HG02885 (cell line): ENCODE results near the gene SVOP.
"Not testable (repeated sequence)": the region's sequence is repeated elsewhere in the genome, so short reads cannot be mapped to it uniquely, and the experiment has no call there.

Experiments
- ATAC-seq: cut with Tn5 transposase; IDR thresholded peaks from one replicate; pipeline ENCODE4 v1.9.1; 2021; ENCODE audit warnings: mild to moderate bottlenecking; ENCODE audit not compliant: unreplicated experiment, poor library complexity

Gene SVOP

DNA sequence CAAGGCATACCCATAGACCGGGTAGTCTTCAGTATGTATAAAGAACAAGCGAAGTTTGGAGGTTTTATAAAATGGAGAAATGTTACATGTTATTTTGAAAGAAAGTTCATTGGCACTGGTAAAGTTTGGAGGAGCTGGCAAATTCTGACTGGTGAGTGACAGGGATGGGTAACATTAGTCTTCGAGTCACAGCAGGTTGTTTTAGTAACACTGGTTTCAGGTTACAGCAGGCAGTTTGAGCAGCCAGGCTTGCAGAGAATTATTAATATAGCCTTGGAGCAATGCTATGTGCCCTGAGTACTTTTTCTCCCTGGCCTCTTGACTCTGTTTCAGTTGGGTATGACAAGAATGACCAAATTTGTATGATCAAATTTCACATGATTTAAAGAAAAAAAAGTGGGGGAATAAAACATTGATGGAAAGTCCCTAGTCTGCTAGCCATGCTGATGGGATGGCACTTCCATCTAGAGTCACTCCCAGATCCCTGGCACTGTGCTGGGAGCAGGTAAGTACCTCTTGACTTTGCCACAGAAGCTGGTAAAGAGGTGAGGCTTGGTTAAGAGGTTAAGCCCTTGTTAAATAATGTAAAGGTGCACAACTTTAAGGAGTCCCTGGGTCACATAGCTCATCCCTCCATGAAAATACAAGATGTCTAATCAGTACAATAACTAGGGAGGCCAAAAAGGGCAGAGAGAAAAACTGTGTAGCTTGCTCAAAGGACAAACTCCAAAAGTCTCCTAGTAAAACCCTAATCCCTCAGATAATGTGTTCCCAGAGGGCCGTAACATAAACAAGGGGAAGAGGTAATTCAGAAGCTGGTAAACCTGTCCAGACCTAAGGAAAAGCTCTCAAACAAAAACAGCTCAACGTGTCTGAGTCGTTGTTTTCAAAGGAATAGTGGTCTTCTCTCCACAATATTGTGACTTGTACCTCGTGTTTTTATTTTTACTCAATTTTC lies 12.7 kb upstream of the SVOP start:
- ATAC-seq, result no peak

- ATAC-seq, result no peak
Measured at GRCh38 chr12:109029411-109029810, 8.5 kb upstream of the SVOP start.

DNA sequence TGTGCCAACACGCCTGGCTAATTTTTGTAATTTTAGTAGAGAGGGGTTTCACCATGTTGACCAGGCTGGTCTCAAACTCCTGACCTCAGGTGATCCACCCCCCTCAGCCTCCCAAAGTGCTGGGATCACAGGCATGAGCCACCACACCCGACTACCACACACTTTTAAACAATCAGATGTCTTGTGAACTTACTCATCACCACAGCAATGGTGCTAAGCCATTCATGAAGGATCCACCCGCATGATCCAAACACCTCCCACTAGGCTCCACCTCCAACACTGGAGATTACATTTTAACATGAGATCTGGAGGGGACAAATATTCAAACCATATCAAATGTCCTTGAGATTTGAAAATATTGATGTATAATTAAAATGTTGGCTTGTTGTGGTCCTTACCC lies 7.8 kb upstream of the SVOP start:
- ATAC-seq, result not testable (repeated sequence)

DNA sequence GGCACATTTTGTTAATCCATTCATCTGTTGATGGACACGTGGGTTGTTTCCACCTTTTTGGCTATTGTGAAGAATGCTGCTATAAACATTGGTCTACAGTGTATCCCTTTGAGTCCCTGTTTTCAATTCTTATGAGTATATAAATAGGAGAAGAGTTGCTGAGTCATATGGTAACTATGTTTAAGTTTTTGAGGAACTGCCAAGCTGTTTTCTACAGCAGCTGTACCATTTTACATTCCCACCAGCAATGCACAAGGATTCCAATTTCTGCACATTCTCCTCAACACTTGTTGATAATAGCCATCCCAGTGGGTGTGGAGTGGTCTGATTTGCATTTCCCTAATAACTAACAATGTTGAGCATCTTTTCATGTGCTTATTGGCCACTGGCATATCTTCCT lies 6.9 kb upstream of the SVOP start:
- ATAC-seq, result no peak

- ATAC-seq, result no peak
Measured at GRCh38 chr12:109020146-109020795, 597 bp downstream of the SVOP start.

GRCh38 chr12:109018296-109018695 lies 2.6 kb downstream of the SVOP start:
- ATAC-seq, result no peak

DNA sequence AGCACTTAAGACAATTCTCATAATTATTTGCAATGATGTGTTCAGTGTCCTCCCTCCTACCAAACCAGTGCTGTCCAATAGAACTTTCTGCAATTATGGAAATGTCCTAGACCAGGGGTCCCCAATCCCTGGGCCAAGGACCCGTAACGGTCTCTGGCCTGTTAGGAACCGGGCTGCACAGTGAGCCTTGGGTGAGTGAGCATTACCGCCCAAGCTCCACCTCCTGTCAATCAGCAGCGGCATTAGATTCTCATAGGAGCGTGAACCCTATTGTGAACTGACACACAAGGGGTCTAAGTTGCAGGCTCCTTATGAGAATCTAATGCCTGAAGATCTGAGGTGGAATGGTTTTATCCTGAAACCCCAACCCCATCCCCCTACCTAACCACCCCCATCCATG lies 3.9 kb downstream of the SVOP start:
- no peak for ATAC-seq

DNA sequence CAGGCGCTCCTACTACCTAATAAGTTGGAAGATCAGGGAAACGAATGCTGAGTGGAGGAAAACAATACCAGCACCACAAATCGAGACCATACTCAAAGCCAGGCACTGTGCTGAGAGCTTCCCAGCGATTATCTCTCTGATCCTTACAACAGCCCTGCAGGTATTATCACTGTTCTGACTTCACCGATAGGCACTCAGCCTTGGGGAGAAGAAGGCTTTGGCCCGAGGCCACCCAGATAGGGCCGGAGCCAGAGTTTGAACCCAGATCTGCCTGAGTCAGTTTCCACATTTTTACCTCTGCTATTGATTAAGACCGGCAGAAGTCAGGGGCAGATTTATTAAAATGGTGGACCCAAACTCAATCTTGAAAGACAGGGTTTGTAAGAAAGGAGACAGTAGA lies 4.9 kb downstream of the SVOP start:
- no peak for ATAC-seq

DNA sequence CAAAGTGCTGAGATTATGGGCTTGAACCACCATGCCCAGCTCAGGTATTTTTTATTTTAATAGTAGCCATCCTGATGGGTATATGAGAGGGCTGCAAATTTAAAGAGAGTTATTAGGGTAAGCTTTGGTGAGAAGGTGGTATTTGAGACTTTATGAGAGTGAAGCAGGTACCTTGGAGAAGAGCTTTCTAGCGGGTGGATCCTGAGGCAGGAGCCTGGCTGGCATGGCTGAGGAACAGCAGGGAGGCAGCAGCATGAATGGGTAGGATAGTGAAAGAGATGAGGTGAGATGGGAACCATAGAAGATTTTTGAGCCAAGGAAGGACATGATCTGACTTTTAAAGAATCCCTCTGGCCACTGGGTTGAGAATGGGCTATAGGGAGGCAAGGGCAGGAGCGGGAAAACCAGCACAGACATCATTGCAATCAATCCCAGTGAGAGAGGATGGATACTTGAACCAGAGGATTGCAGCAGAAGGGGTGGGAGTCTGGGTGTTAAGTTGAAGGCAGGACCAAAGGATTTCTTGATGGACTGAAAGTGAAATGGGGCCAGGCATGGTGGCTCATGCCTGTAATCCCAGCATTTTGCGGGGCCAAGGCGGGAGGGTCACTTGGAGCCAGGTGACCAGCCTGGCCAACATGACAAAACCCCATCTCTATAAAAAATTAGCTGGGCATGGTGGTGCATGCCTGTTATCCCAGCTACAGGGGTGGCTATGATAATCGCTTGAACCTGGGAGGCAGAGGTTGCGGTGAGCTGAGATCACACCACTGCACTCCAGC lies 5.7 kb downstream of the SVOP start:
- no peak for ATAC-seq

DNA sequence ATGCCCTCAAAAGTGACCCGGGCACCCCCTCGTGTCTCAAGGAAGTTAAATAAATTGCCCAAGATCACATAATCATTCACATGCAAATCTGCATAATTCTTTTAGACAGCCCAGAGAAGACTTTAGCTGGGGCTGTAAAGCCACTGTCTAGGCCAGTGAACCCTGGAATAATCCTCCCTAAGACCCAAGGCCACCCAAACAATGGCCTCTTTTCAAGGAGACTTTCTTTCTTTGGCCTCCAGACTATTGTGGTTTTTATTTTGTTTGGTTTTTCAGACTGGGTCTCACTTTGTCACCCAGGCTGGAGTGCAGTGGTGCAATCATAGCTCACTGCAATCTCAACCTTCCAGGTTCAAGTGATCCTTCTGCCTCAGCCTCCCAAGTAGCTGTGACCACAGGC lies 10.6 kb downstream of the SVOP start:
- no peak for ATAC-seq

- ATAC-seq, result no peak
Measured at GRCh38 chr12:109009766-109010165, 11.1 kb downstream of the SVOP start.

DNA sequence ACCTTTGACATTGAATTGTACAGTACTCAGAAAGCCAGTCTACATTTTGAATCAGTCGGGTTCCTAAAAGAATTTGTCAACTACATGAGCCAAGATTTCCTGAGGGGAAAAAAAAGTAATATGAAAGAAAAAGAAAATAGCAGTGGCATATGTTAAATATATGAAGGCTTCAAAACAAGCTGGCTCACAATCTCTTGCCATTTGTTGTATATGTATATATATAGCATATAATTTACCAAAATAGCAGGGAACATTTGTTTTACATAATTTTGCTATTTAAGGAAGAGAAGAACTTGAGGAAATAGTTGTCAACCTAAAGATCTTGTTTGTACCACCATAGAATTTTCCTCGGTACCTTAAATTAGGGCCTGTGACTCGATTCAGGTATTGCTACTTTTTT lies 16.9 kb downstream of the SVOP start:
- ATAC-seq, result no peak

DNA sequence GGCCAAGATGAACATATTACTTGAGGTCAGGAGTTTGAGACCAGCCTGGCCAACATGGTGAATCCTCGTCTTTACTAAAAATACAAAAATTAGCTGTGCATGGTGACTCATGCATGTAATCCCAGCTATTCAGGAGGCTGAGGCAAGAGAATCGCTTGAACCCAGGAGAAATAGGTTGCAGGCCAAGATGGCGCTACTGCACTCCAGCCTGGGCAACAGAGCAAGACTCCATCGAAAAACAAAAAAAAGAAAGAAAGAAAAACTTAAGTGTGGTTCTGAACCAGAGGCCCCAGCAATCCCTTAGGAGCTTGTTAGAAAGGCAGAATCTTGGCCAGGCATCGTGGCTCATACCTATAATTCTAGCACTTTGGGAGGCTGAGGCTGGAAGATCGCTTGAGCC lies 24.5 kb downstream of the SVOP start:
- no peak for ATAC-seq

GRCh38 chr12:108995370-108995992 lies 25.4 kb downstream of the SVOP start:
- no peak for ATAC-seq

GRCh38 chr12:108990103-108990502 lies 30.8 kb downstream of the SVOP start:
- ATAC-seq, result not testable (repeated sequence)

- no peak for ATAC-seq
Measured at GRCh38 chr12:108989376-108989775, 31.5 kb downstream of the SVOP start.

DNA sequence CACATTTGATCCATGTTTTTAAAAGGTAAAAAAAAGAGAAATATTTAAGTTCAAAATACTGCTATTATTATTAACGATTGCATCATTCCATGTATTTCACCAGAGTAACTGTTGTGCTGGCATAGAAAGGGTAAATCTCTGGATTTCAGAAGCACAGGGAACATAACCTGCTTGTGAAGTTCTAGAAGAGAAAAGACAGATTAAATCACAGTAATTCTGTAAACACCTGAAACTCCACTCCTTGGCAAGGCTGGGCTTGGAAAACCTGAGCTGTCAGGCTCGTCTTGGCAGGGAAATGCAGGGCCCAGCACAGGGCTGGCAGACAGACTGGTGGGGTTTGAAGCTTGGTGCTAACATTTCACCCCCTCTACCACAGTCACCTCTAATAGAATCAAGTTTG lies 35.1 kb downstream of the SVOP start:
- no peak for ATAC-seq

DNA sequence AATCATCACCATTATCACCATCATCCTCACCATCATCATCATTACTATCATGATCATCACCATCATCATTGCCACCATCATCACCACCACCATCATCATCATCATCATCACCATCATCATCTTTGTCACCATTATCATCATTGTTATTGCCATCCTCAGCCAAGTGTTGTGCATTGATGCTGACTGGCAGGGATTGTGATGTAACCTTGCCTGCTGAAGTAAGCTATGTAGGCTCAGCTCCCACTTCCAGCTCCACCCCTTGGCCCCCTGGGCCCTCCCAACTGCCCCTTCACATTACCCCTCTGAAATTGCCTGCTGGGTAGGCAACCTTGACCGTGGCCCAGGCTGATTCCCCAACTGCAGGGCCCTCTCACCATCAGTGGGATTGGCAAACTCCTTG lies 37.6 kb downstream of the SVOP start:
- ATAC-seq, result no peak

- no peak for ATAC-seq
Measured at GRCh38 chr12:108982621-108983219, 38.1 kb downstream of the SVOP start.

GRCh38 chr12:108981835-108982234 lies 39.0 kb downstream of the SVOP start:
- ATAC-seq, result no peak
